K562 (cell line): ENCODE data around the gene LNPEP. TPM values are rescaled to one million over a fixed set of nuclear protein-coding genes. Genes with fewer than 3 reads are reported as not detected.

Source experiments
- ARID4B ChIP-seq: sonication (generic); formaldehyde crosslinking; IDR thresholded peaks from 2 replicates; pipeline ENCODE4 v1.8.0; 2022; ENCODE audit warnings: mild to moderate bottlenecking, missing genetic modification reagents
- ATF4 ChIP-seq: fragments of 450-650 bp; formaldehyde crosslinking; IDR thresholded peaks from 2 replicates; pipeline ENCODE4 v1.4.0; 2022; ENCODE audit warnings: mild to moderate bottlenecking, moderate library complexity
- ELK1 ChIP-seq: sonication (generic); formaldehyde crosslinking; IDR thresholded peaks from 2 replicates; pipeline ENCODE4 v1.8.1; 2022; ENCODE audit warnings: missing genetic modification reagents
- EP400 ChIP-seq: fragments of 450-650 bp; IDR thresholded peaks from 2 replicates; pipeline ENCODE4 v1.6.1; 2017; ENCODE audit warnings: antibody characterized with exemption, mild to moderate bottlenecking, moderate library complexity
- ETS2 ChIP-seq: IDR thresholded peaks from 2 replicates; pipeline ENCODE4 v1.6.1; 2016; ENCODE audit warnings: borderline replicate concordance, missing genetic modification characterization, mild to moderate bottlenecking, moderate library complexity, missing compliant biosample characterization; ENCODE audit not compliant: poor library complexity, severe bottlenecking
- GTF2B ChIP-seq: IDR thresholded peaks from 2 replicates; pipeline ENCODE4 v1.6.1; 2011; ENCODE audit not compliant: insufficient read length; ENCODE audit errors: extremely low read depth
- KLF6 ChIP-seq: fragments of 250-450 bp; sonication (Bioruptor Pico); IDR thresholded peaks from 2 replicates; pipeline ENCODE4 v1.4.0; 2020; ENCODE audit warnings: mild to moderate bottlenecking, moderate library complexity, borderline replicate concordance
- NKRF ChIP-seq: fragments of 450-650 bp; IDR thresholded peaks from 2 replicates; pipeline ENCODE4 v1.6.1; 2016; ENCODE audit warnings: borderline replicate concordance
- PML ChIP-seq: IDR thresholded peaks from 2 replicates; pipeline ENCODE4 v1.6.1; 2012; ENCODE audit warnings: low read length, inconsistent platforms
- POLR2H ChIP-seq: IDR thresholded peaks from 2 replicates; pipeline ENCODE4 v1.6.1; 2016; ENCODE audit warnings: missing genetic modification characterization, low read depth, mild to moderate bottlenecking, control low read depth, missing compliant biosample characterization, moderate library complexity
- POLR3A ChIP-seq: IDR thresholded peaks from 2 replicates; pipeline ENCODE4 v1.6.1; 2011; ENCODE audit warnings: borderline replicate concordance, mild to moderate bottlenecking, moderate library complexity; ENCODE audit not compliant: insufficient read length, insufficient read depth; ENCODE audit errors: extremely low read depth
- PTBP1 ChIP-seq: fragments of 200-400 bp; formaldehyde crosslinking; IDR thresholded peaks from 2 replicates; pipeline ENCODE4 v1.6.1; 2017; ENCODE audit warnings: low read depth, low read length
- RCOR1 ChIP-seq, 2 experiments: IDR thresholded peaks; 2 replicates each; pipeline ENCODE4 v1.6.1; 2012; ENCODE audit warnings: low read depth in 2 of 2, low read length in 2 of 2, borderline replicate concordance in 1 of 2, improper control_type of control experiment in 1 of 2
- TCF7L2 ChIP-seq: fragments of 150-350 bp; IDR thresholded peaks from 2 replicates; pipeline ENCODE4 v1.6.1; 2016; ENCODE audit warnings: low read depth, mild to moderate bottlenecking, low read length, moderate library complexity
- ZNF12 ChIP-seq: sonication (generic); formaldehyde crosslinking; IDR thresholded peaks from 2 replicates; pipeline ENCODE4 v1.4.0; 2020; ENCODE audit warnings: mild to moderate bottlenecking, missing genetic modification reagents
- ZNF263 ChIP-seq: sonication (generic); formaldehyde crosslinking; IDR thresholded peaks from 2 replicates; pipeline ENCODE4 v1.8.0; 2022; ENCODE audit warnings: mild to moderate bottlenecking, missing genetic modification reagents, borderline replicate concordance
- polyA plus RNA-seq, 8 experiments: library from polyadenylated mRNA; depleted of rRNA in 4 of 8; stranded (reverse) in 5 of 8; unstranded in 3 of 8; fragments of >200 nt; fragmentation: Nextera tagmentation in 2 of 8; fragmentation: Illumina TruSeq in 1 of 8; extraction: Ambion mirVana in 2 of 8; extraction: Trizol in 1 of 8; gene quantifications; 2 replicates each; pipeline versions ENCODE4 v1.2.1 to v1.2.3, GENCODE V29; 2011 to 2014; ENCODE audit warnings: inconsistent platforms in 1 of 8, missing spikeins in 1 of 8
- total RNA-seq, 7 experiments: library from RNA; depleted of rRNA in 6 of 7; stranded (reverse); fragments of >200 nt in 6 of 7; fragmentation: Illumina TruSeq in 2 of 7; extraction: Trizol in 2 of 7; gene quantifications; 2 replicates each; pipeline versions ENCODE4 v1.2.1 to v1.2.3, GENCODE V29; 2011 to 2021; ENCODE audit warnings: low replicate concordance in 1 of 7

LNPEP gene
- total and polyA plus RNA-seq, 9 of the 15 experiments (the other 6 are each of a cell fraction or from before 2014, with no cell fraction given): 2.6 to 27.9 (median 11.2) TPM

- TF ChIP-seq ARID4B (CRISPR knock-in tag) (no peak; the same call in 1 of the 2 replicates), ZNF12 (CRISPR knock-in tag) (peak; percentile 65; the same call in 1 of the 2 replicates), PML (peak; percentile 43; the same call in 1 of the 2 replicates), NKRF (no peak), ZNF263 (CRISPR knock-in tag) (no peak), GTF2B (no peak), POLR3A (no peak), TCF7L2 (no peak), ETS2 (tag) (no peak), POLR2H (tag) (no peak), ATF4 (CRISPR knock-in tag) (no peak), ELK1 (no peak), KLF6 (CRISPR knock-in tag) (no peak), EP400 (peak; percentile 39), RCOR1 (IDR thresholded peaks at IDR 0.05; ENCODE audit: borderline replicate concordance in 1 of 2, low read depth in 2 of 2, low read length in 2 of 2) (peak; percentile 51 to 62; a peak in 3 of 4 replicates), PTBP1 (no peak)
Measured at GRCh38 chr5:96935559-96936430, at the start of gene LNPEP (continued).
